ENCODE results near the gene RPL18A. TPM values are rescaled to one million over a fixed set of nuclear protein-coding genes. Genes with fewer than 3 reads are reported as not detected.

RPL18A gene
- total and polyA plus RNA-seq, 10 of the 15 experiments (the other 5 are each of a cell fraction or from before 2014, with no cell fraction given) = 1,181 to 3,774 (median 2,300) TPM

DNA sequence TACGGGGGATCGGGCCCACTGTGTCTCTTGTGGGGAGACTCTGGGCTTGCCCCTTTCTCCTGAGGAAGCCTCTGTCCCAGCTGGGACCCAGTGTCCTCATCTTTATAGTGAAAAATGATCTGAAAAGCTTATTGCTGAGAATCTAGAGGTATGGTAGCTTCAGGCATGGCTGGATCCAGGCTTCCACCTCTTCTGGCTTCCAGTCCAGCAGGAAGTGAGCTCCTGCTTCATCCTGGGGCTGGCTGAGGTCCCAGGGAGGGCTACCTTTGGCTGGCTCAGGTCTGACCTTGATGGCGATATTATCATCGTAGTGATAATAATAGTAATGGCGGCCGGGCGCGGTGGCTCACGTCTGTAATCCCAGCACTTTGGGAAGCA, 15.0 kb downstream of the RPL18A start:
- POLR2A ChIA-PET = no interaction called here
- in situ Hi-C loops (cut with MboI) = no loop called here

More for the DNA sequence above, 15.0 kb downstream of the RPL18A start:
- Histone ChIP-seq H3K4me2 (ENCODE audit: control insufficient read depth, insufficient read depth) (no peak overlapping the region), H3K9ac (ENCODE audit: control insufficient read depth, insufficient read depth, low read length) (no peak overlapping the region), H3K9me3 (replicated peaks; ENCODE audit: control insufficient read depth, insufficient read depth, low read length) (no peaks in the 10 kb centered on the region), H3K36me3 (ENCODE audit: control insufficient read depth in 2 of 2, insufficient read depth in 2 of 2, low read length in 1 of 2) (no peaks in the 10 kb centered on the region), H3K4me3 (no peak overlapping the region), H3K27me3 (replicated peaks in 1 of 2; ENCODE audit: control insufficient read depth in 2 of 2, insufficient read depth in 2 of 2, low read length in 1 of 2) (peaks cover 3 to 4% of the 10 kb centered on the region in 2 experiments; a peak in 3 of 4 replicates), H3K27ac (ENCODE audit: control insufficient read depth, insufficient read depth) (no peak overlapping the region), H3K79me2 (ENCODE audit: control insufficient read depth, insufficient read depth, low read length) (no peaks in the 10 kb centered on the region), H4K20me1 (ENCODE audit: control insufficient read depth, insufficient read depth) (no peaks in the 10 kb centered on the region), H3K4me1 (ENCODE audit: control insufficient read depth, insufficient read depth, low read length) (peaks cover 3% of the 10 kb centered on the region; the same call in 1 of the 2 replicates), H2AFZ (ENCODE audit: control insufficient read depth, low read depth, low read length) (no peak overlapping the region)
- FAIRE-seq = no peak
- TF ChIP-seq, protein P1, sequence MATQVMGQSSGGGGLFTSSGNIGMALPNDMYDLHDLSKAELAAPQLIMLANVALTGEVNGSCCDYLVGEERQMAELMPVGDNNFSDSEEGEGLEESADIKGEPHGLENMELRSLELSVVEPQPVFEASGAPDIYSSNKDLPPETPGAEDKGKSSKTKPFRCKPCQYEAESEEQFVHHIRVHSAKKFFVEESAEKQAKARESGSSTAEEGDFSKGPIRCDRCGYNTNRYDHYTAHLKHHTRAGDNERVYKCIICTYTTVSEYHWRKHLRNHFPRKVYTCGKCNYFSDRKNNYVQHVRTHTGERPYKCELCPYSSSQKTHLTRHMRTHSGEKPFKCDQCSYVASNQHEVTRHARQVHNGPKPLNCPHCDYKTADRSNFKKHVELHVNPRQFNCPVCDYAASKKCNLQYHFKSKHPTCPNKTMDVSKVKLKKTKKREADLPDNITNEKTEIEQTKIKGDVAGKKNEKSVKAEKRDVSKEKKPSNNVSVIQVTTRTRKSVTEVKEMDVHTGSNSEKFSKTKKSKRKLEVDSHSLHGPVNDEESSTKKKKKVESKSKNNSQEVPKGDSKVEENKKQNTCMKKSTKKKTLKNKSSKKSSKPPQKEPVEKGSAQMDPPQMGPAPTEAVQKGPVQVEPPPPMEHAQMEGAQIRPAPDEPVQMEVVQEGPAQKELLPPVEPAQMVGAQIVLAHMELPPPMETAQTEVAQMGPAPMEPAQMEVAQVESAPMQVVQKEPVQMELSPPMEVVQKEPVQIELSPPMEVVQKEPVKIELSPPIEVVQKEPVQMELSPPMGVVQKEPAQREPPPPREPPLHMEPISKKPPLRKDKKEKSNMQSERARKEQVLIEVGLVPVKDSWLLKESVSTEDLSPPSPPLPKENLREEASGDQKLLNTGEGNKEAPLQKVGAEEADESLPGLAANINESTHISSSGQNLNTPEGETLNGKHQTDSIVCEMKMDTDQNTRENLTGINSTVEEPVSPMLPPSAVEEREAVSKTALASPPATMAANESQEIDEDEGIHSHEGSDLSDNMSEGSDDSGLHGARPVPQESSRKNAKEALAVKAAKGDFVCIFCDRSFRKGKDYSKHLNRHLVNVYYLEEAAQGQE (IDR thresholded peaks at IDR 0.05; ENCODE audit: low read depth, low read length) = no peak
- no peak for TF ChIP-seq ATF7 (IDR thresholded peaks at IDR 0.05; ENCODE audit: low read depth)
- TF ChIP-seq NFYB (IDR thresholded peaks at IDR 0.05; ENCODE audit: insufficient read depth, low read depth, low read length) = no peak
- no peak for TF ChIP-seq RB1 (IDR thresholded peaks at IDR 0.05; ENCODE audit: borderline replicate concordance)
- TF ChIP-seq PAX5 (IDR thresholded peaks at IDR 0.05; ENCODE audit: borderline replicate concordance, low read depth, low read length) = no peak
- TF ChIP-seq, protein P2, sequence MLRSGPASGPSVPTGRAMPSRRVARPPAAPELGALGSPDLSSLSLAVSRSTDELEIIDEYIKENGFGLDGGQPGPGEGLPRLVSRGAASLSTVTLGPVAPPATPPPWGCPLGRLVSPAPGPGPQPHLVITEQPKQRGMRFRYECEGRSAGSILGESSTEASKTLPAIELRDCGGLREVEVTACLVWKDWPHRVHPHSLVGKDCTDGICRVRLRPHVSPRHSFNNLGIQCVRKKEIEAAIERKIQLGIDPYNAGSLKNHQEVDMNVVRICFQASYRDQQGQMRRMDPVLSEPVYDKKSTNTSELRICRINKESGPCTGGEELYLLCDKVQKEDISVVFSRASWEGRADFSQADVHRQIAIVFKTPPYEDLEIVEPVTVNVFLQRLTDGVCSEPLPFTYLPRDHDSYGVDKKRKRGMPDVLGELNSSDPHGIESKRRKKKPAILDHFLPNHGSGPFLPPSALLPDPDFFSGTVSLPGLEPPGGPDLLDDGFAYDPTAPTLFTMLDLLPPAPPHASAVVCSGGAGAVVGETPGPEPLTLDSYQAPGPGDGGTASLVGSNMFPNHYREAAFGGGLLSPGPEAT (IDR thresholded peaks at IDR 0.05; ENCODE audit: low read depth) = no peak
- no peak for TF ChIP-seq POLR2AphosphoS2 (IDR thresholded peaks at IDR 0.05; ENCODE audit: low read depth, low read length)
- TF ChIP-seq, protein P3, sequence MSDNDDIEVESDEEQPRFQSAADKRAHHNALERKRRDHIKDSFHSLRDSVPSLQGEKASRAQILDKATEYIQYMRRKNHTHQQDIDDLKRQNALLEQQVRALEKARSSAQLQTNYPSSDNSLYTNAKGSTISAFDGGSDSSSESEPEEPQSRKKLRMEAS (IDR thresholded peaks at IDR 0.05; ENCODE audit: low read depth, low read length) = no peak
- TF ChIP-seq, protein P4, sequence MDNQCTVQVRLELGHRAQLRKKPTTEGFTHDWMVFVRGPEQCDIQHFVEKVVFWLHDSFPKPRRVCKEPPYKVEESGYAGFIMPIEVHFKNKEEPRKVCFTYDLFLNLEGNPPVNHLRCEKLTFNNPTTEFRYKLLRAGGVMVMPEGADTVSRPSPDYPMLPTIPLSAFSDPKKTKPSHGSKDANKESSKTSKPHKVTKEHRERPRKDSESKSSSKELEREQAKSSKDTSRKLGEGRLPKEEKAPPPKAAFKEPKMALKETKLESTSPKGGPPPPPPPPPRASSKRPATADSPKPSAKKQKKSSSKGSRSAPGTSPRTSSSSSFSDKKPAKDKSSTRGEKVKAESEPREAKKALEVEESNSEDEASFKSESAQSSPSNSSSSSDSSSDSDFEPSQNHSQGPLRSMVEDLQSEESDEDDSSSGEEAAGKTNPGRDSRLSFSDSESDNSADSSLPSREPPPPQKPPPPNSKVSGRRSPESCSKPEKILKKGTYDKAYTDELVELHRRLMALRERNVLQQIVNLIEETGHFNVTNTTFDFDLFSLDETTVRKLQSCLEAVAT (IDR thresholded peaks at IDR 0.05) = no peak
- TF ChIP-seq PML (IDR thresholded peaks at IDR 0.05; ENCODE audit: low read length) = no peak
- no peak for TF ChIP-seq GATAD2B (conservative IDR thresholded peaks at IDR 0.05; ENCODE audit: low read depth)
- no peak for TF ChIP-seq HDGF (IDR thresholded peaks at IDR 0.05)
- TF ChIP-seq NR2C1 (IDR thresholded peaks at IDR 0.05) = no peak
- no TSS peak for BruUV-seq (replicated peaks)
- SMC1A ChIA-PET (ENCODE audit: uncharacterized antibody, unreplicated experiment) = no interaction called here
- RAD21 ChIA-PET (ENCODE audit: unreplicated experiment) = no interaction called here
- intact Hi-C loops (cut with micrococcal nuclease; ENCODE audit: unreplicated experiment) = loop anchor here (5.0 kb wide), 1 partner anchor 123 kb away; no protein-coding TSS in a partner anchor
- CTCF ChIA-PET = interaction anchor here (0.6 to 2.5 kb wide), 2 partner anchors 58 to 406 kb away, joined by 3 to 8 read pairs; partner anchors contain the start of gene CCDC124
- WGBS (ENCODE audit: insufficient coverage, insufficient replicate concordance, low lambda C conversion rate, missing lambda C conversion rate) = 83% methylated on average over 9 of the region's 9 CpGs
- no peak for DNase-seq (ENCODE audit: low read depth, low spot score)
- no peak for ATAC-seq
